ENCODE results near the gene FRMPD1.

FRMPD1 gene

GRCh38 chr9:37683531-37684371, 33.0 kb downstream of the FRMPD1 start:
- DNase-seq: no peak

DNA sequence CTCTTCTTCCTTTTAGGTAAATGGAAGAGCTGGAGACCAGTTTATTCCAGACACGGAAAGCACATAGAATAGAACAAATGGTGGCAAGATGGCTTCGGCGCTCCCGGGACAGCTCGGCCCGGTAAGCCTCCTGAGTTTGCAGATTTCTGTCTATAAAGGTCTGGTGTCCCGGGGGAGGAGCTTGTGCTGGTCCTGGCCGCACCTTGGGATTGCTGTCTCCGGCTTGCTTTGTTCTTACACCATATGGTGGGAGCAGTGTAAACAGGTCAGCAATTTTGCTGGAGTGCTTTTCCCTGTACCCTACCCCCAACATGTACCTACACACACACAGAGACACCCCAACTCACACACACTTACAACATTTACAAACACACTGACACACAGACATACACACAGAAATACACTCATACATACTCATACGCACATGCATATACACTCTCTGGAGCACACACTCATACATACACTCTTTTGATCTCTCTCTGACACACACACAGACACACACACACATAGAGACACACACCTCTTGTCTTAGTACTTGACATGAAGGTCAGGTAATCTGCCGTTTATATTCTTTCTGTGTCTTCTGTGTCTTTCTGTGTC, 42.0 kb downstream of the FRMPD1 start:
- DNase-seq: no peak

GRCh38 chr9:37693260-37693659, 42.5 kb downstream of the FRMPD1 start:
- no peak for DNase-seq

- no peak for DNase-seq
These were observed 43.6 kb downstream of the FRMPD1 start for GRCh38 chr9:37694355-37694754.

DNA sequence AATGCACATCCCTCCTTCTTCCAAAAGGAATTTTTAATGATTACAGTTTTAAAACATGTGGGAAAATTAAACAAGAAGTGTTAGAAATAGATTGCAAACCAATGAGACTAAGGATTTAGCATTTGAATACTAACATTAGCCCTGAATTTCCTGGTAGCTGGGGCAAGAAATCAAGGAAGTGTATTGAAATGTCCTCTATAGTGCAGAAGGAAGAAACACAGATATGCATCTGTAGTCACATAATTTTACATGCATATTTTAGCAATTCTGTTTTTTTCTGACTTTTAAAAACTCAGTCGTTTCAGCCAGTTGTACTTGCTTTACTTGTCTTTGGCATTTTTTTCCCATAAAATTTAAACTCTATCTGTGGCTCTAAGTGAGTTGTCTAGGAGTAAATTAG, 45.8 kb downstream of the FRMPD1 start:
- DNase-seq: no peak

DNA sequence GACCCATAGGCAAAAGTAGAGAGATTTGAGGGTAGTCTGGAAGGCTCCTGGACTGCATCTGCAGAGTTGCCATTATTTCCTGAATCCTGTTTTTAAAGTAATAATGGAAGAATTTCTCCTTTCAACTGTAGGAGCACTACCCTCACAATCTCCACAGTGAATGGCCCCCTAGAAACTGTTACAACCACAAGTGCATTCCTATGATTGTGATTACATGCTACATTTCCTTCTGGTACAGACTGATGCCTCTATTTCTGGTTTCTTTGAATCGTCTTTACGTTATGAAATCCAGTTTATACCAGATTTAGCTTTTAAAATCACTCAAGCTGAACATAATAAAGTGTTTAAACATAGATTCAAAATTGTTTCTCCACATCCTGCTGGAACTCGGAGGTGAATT, 49.4 kb downstream of the FRMPD1 start:
- no peak for DNase-seq

- DNase-seq: no peak
These were observed 50.1 kb downstream of the FRMPD1 start for GRCh38 chr9:37700900-37701299.

- no peak for DNase-seq
These were observed 55.0 kb downstream of the FRMPD1 start for GRCh38 chr9:37705787-37706186.

GRCh38 chr9:37706290-37706689, 55.5 kb downstream of the FRMPD1 start:
- DNase-seq: no peak

GRCh38 chr9:37707748-37708147, 57.0 kb downstream of the FRMPD1 start:
- DNase-seq: no peak

DNA sequence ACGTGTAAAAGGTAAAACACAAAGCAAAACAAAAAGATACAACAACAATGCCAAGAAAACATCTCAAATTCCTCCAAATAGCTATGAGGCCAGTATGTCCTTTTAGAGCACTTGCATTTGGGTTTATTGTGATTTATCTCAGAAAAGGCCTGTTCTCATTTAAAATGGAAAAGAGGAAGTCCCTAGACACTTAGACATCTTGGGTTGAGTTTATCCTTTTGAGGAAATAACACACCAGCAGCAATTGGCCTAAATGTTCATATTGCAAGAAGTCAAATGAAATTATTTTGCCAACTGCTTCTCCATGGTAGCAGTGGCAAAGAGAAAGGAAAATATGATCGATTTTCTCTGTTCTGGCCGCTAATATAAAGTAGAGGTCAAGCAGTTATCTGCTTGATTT, 59.3 kb downstream of the FRMPD1 start:
- DNase-seq: no peak

- no peak for DNase-seq
These were observed 64.5 kb downstream of the FRMPD1 start for GRCh38 chr9:37715260-37715659.

DNA sequence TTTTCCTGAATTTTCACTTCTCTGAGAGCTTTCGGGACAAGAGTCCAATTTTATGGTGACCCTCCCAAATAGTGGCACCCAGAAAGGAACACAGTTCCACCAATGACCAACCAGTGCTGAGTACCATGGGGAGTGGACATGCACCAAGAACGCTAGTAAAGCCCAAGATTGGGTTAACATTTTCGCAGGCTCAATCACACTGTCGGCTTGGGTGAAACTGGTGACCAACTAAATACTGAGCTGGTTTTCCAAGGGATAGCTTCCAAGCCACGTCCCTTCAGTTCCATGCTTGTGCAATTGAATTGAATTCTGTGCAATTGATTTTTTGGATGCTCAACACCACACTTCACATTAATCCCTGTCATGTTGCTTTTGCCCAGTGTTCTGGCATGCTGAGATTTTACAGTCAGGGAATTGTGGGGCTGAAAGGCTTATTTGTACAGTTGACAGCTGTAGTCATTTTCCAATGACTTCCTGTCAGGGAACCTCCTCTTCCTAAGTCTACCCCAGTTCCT, 65.3 kb downstream of the FRMPD1 start:
- no peak for DNase-seq

DNA sequence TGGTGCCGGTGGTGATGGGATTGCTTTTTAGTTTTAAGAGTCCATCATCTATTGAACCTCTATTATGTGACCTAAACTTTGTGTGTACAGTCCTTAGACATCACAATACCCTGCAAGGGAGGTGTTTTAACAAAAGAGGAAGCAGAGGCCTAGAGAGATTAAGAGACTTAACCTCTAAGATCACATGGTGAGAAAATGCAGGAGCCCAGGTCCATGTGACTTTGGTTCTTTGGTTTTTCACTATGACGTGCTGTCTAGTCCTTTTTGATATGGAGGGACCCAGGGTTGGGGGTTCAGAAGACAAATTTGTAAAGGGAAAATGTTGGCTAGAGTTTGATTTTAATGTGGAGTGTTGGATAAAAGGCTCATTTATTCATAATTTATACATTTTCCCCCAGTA, 68.8 kb downstream of the FRMPD1 start:
- no peak for DNase-seq

- no peak for DNase-seq
These were observed 76.3 kb downstream of the FRMPD1 start for GRCh38 chr9:37727013-37727412.

DNA sequence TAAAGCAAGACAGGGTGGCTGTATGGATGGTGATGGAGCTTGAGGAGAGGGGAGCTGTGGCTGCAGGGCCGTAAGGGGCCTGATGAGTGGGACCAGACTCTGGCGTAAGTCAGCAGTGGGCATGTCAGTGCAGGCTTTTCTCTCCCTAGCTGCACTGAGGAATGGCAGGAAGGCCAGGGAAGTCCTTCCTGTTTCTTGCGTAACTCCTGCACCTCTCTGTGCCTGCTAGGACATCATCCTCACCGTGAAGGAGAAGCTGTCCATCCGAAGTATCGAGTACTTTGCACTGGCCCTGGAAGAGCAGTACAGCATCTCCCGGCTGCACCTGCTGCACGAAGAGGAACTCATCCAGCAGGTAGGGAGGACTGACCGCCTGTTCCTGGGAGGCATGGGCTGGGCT, 78.7 kb downstream of the FRMPD1 start:
- DNase-seq: no peak

GRCh38 chr9:37730256-37730655, 79.5 kb downstream of the FRMPD1 start:
- no peak for DNase-seq

GRCh38 chr9:37730839-37731238, 80.1 kb downstream of the FRMPD1 start:
- DNase-seq: no peak

DNA sequence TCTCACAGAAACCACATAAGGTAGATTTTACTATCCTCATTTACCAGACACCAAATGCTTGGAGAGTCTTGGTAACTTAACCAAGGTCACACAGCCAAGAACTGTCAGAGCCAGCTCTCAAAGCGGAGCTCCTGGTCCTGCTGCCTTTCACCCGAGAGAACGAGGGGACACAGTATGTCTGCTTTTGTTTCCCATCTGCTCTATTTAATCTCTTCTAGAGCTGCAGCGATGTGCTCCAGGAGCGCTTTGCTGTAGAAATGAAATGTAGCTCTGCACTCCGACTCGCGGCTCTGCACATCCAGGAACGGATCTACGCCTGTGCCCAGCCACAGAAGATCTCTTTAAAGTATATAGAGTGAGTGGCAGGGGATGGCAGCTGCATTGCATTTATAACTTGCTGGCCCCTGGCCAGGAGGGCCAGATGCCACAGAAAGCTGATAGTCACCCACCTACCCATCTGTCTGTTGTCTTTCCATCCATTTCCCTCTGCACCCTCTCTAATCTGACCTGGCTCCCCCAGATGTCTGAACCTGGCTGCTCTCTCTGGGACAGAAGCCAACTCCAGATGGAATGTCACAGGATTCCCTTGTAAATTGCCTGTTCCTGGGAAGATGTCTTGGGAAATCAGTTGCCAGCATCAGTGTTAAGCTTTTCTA, 81.5 kb downstream of the FRMPD1 start:
- no peak for DNase-seq

- no peak for DNase-seq
These were observed 82.2 kb downstream of the FRMPD1 start for GRCh38 chr9:37732952-37733351.

GRCh38 chr9:37739222-37739621, 88.5 kb downstream of the FRMPD1 start:
- no peak for DNase-seq

DNA sequence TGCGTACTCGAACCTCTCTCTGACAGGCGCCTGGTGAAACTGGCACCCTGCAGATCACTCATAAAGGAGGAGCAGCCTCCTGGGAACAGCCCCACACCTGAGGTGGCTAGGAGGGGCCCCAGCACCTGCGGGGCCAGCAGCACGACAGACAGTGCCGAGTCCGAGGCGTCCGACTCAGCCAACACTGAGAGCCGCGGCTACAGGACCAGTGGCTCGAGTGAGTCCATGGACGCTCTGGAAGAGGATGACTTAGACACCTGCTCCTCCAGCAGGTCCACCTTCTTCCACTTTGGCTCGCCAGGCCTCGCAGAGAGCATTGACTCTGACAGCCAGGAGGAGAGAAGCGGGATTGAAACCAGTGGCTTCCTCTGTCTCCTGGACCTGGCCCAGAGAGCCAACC, 89.4 kb downstream of the FRMPD1 start:
- no peak for DNase-seq

GRCh38 chr9:37740631-37741328, 90.0 kb downstream of the FRMPD1 start:
- no peak for DNase-seq
